Hematopoietic multipotent progenitor cell treated with erythropoietin and hydrocortisone succinate and interleukin-3 and kit ligand, for 17 days (in vitro differentiated cells): ENCODE data around the gene UNC119B.

Experiments used
- DNase-seq: peaks from one replicate; pipeline ENCODE4 v3.0.0-alpha.2; 2015; ENCODE audit warnings: low spot score

Gene UNC119B

GRCh38 chr12:120739821-120740613 lies 29.8 kb downstream of the UNC119B start:
- no peak for DNase-seq

- DNase-seq: no peak
These were observed 30.6 kb downstream of the UNC119B start for GRCh38 chr12:120740871-120741270.

- DNase-seq: no peak
These were observed 31.5 kb downstream of the UNC119B start for GRCh38 chr12:120741476-120742421.

GRCh38 chr12:120744922-120745493 lies 34.8 kb downstream of the UNC119B start:
- DNase-seq: no peak

GRCh38 chr12:120748242-120748641 lies 38.0 kb downstream of the UNC119B start:
- DNase-seq: no peak

GRCh38 chr12:120749256-120749655 lies 39.0 kb downstream of the UNC119B start:
- no peak for DNase-seq

GRCh38 chr12:120750806-120751205 lies 40.5 kb downstream of the UNC119B start:
- DNase-seq: no peak

GRCh38 chr12:120751389-120751788 lies 41.1 kb downstream of the UNC119B start:
- DNase-seq: no peak

GRCh38 chr12:120754792-120755191 lies 44.5 kb downstream of the UNC119B start:
- DNase-seq: no peak

GRCh38 chr12:120755269-120755668 lies 45.0 kb downstream of the UNC119B start:
- DNase-seq: no peak

- DNase-seq: no peak
These were observed 47.0 kb downstream of the UNC119B start for GRCh38 chr12:120757226-120757742.

GRCh38 chr12:120757949-120758348 lies 47.7 kb downstream of the UNC119B start:
- DNase-seq: no peak

- DNase-seq: no peak
These were observed 48.7 kb downstream of the UNC119B start for GRCh38 chr12:120758798-120759590.

- DNase-seq: no peak
These were observed 49.5 kb downstream of the UNC119B start for GRCh38 chr12:120759591-120760348.

GRCh38 chr12:120760349-120761254 lies 50.3 kb downstream of the UNC119B start:
- DNase-seq: no peak

GRCh38 chr12:120761519-120761934 lies 51.3 kb downstream of the UNC119B start:
- DNase-seq: no peak

- DNase-seq: no peak
These were observed 51.8 kb downstream of the UNC119B start for GRCh38 chr12:120762086-120762485.

GRCh38 chr12:120763250-120763649 lies 53.0 kb downstream of the UNC119B start:
- DNase-seq: no peak

GRCh38 chr12:120764816-120765215 lies 54.6 kb downstream of the UNC119B start:
- no peak for DNase-seq

GRCh38 chr12:120766566-120766965 lies 56.3 kb downstream of the UNC119B start:
- DNase-seq: no peak
